ENCODE results near the gene MAP2K2. TPM values are rescaled to one million over a fixed set of nuclear protein-coding genes. Genes with fewer than 3 reads are reported as not detected.

Gene MAP2K2
- total RNA-seq, 1 donor from 2014 or later = 113 TPM

DNA sequence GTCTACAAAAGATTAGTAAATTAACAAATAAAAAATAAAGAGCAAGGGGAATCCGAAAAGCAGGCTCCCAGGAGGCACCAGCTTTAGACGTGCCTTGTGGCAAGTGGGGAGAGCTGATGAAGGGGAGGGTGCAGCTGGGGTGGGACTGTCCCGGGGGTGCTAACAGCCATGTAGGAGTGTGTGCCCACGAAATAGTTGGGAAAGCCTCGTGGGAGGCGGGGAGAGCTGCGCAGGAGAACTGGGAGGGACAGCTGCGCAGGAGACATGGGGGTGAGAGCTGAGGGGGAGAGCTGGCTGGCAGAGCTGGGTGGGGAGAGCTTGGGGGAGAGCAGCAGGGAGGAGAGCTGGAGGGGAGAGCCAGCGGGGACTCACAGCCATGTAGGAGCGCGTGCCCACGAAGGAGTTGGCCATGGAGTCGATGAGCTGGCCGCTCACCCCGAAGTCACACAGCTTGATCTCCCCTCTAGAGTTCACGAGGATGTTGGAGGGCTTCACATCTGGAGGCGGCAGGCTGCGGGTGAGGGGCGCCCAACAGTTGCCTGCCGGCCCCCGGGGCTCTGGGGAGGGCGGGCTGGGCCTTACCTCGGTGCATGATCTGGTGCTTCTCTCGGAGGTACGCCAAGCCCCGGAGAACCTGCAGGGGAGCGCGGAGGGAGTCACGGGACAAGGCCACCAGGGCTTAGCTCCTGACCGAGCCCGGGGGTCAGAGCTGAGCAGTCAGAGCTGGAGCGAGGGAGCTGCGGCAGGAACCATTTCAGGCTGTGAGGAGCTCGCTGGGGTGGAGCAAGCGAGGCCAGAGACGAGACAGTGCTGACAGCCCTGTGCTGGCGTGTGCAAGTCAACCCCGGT lies 23.1 kb downstream of the MAP2K2 start:
- DNase-seq (ENCODE audit: low read depth in 2 of 2) = no peak

DNA sequence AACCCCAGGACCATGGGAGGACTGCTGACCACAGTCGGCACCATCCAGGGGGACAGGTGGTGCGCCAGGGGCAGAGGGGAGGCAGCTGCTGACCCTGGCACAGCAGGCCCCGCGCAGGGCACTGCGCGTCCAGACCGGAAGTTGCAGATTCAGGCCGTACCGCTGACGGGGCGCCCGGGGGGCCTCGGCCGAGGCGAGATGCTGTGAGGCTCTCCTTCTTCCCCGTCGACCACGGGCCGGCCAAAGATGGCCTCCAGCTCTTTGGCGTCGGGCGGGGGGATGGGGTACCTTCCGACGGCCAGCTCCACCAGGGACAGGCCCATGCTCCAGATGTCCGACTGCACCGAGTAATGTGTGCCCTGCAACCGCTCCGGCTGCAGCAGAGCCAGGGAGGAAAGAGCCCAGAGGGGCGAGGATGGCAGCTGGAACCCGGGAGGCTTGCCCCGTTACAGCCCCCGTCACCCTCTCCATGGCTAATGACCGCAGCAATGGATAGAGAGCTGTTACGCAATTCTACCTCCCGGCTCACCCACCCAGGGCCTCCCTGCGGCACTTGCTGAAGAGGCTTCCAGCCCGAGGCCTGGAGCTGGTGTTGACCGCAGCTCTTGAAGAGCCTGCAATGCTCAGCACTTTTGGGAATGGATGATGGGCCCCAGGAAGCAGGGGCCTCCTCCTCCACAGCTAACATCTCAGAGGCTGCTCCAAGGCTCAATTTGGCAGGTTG lies 24.7 kb downstream of the MAP2K2 start:
- DNase-seq (ENCODE audit: low read depth in 2 of 2) = no peak

DNA sequence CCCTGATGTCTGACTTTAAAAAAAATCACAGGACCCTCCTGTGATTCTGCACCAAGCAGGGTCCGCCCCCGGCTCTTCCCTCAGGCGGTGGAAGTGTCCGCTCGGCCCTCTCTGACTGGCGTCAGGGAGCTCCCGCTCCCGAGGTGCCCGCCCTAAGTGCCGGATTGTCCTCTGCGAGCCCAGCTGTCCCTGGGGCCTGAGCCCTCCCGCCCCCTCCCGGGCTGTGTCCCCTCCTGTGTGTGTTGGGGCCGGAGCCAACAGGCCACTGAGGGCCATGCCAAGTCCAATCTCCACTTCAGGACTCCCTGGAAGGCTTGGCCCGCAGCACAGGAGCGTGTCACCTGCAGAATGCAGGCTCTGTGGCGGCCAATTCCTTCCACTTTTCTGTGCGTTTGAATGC lies 25.4 kb downstream of the MAP2K2 start:
- no peak for DNase-seq (ENCODE audit: low read depth in 2 of 2)

DNA sequence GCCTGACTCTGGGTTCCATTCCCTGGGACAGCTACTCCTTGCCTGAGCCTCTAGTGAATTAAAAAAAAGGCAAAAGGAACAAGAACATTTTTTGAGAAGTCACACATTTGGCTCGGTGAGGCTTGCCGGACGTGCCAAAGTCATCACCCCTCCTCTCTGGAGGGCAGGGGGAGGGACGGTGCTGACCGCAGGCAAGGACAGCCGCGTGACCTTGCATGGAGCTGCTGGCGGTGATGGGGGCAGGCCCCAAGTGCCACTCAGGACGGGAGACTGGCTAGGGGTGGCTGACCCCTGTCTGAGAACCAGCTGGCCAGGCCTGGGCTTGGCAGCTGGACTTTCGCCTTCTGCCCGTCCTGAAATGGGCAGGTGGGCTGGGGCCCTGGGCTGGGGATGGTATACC lies 26.4 kb downstream of the MAP2K2 start:
- no peak for DNase-seq (ENCODE audit: low read depth in 2 of 2)

DNA sequence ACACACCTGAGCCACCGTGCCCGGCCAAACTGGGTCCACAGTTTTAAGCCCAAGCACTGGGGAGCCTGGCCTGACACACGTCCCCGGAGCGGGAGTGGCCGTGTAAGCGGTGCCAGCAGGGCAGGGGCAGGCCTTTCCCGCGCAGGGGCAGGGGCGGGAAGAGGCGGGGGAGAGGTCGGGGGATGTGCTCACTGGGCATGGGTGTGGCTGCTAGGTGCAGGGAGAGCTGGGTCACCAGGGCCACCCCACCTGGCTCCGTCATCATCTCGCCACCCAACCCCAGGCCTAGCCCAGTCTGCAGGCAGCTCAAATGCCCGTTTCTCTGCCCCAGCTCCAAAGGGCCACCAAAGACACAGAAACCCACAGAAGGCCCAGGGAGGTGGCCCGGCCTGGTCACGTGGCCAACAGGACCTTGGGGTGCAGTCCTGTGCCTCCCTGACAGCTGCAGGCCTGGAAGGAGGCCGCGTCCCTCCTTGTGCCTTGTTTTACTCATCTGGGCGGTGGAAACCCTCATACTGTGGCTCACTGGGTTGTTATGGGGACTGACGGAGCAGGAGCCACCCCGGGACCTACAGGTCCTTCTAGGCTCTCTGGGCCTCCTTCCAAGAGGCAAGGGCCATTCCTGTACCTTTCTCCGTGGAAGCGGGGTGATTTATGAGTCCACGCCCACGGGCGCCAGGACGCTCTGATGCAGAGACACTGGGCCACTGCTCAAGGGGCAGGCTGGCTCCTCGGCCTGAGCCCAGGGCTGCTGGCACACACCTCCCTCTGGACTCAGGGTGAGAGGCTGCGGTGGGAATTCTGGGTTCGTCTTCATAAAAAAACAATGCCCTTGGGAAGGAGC lies 27.7 kb downstream of the MAP2K2 start:
- no peak for DNase-seq (ENCODE audit: low read depth in 2 of 2)

DNA sequence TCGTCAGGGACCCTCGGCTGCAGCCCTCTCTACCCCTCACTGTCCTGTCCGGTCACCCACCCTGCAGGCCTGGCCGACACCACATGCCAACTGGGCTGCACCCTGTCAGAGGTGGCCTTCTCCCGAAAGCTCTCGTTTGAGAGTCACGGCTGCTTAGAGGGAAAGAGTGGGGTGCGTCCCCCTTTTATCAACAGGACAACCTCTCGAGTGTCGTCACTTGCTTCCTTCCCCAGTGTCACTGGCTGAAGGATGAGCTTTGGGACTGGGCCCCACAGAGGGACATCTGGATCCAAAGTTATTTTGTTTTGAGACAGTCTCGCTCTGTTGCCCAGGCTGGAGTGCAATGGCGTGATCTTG lies 28.5 kb downstream of the MAP2K2 start:
- no peak for DNase-seq (ENCODE audit: low read depth in 2 of 2)

DNA sequence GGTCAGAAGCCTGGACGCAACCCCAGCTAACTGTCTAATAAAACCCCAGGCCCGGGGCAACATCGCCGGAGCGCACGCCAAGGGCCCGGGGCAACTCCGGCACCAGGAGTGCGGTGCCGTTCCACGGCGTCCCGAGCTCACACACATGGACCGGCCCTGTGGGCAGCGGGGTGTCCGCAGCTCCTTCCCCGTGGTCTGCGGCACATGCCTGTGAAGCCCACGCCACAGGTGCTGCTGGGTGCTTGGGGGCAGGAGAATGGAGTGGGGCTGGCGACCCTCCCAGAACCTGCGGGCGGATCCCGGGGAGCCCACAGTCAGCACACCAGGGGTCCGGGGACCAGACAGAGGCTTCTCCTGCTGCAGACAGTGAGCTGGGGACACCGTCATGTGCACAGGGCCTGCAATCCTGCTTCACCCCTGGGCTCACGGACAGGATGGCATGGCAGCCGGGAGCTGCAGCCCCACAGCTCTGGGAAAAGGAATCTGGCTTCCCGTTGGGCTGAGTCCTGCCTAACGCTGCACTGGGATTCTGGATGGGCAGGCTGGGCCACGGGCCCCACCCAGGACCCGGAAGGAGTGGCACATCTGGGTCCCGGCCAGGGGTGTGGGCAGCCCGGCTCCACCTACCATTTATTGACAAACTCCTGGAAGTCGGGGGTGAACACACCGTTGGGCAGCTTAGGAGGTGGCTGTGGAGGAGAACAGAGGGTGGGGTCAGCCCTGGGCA lies 29.0 kb downstream of the MAP2K2 start:
- no peak for DNase-seq (ENCODE audit: low read depth in 2 of 2)

DNA sequence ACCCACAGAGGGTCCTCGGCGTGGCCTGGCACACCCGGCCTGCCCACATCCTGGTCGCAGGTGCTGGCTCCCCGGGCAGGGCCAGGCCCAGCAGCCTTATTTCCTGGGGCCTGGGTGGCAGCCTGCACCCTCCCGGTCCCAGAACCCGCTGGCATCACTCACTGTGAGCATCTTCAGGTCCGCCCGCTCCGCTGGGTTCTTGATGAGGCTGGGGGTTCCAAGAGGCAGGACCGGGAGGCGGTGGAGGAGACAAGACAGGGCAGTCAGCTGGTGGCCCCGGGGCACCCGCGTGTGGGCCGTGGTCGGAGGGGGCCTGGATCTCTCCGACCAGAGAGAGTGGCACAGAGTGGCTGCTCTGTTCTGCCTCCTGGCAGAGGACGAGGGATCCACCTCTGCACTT lies 29.6 kb downstream of the MAP2K2 start:
- DNase-seq (ENCODE audit: low read depth in 2 of 2) = no peak

DNA sequence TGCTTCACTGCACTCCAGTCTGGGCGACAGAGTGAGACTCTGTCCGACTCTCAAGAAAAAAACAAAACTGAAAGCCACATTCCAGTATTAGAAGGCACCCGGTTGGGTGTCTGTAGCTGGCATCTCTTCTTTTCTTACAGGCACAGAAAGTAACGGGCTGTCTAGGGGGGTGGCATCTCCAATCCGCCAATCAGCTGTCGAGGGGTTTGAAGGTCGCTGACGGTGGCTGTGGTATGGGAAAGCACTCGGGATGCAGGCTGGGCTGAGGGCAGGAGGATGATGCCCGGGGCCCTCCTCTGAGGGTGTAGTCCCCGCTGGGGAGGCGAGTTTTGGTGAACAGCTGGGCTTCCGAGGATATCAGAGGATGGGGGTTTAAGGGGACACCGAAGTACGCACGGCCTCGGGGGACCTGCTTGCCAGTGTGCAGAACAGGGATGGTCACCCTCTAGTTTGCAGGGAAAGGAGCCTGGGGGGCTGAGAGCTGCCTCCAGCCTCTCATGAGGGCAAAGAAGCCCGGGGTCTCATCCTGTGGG lies 30.2 kb downstream of the MAP2K2 start:
- DNase-seq (ENCODE audit: low read depth in 2 of 2) = no peak

DNA sequence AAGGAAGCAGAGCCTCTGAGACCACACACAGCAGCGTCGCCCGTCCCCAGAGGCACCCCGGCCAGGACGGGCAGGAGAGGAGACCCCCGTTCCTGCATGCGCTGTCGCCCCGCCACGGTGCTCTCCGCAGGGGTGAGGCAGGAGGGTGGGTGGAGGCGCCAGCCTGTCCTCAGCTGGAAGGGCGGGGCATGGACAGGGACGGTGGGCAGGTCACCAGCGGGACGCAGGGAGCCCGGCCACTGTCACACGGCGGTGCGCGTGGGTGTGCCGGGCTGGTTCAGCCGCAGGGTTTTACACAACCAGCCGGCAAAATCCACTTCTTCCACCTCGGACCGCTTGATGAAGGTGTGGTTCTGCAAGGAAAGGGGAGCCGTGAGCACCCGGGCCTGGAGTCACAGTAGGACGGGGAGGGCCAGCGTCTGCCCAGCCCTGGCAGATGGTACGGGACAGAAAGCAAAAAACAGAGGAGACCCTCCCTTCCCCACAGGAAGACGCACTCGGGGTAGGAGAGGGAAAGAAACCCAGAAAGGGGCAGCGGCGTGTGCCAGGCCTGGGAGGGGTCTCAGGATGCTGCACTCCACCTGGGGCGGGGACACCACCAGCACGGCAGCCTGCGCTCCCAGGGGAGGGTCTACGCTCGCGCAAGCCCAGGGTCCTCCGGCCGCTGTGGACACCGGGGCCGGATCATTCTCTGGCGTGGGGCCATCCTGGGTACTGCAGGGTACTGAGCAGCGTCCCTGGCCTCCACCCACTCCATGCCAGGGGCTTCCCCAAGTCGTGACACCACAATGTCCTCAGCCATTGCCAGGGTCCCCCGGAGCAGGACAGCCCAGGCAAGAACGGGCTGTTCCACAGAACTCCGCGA lies 33.3 kb downstream of the MAP2K2 start:
- DNase-seq (ENCODE audit: low read depth in 2 of 2) = no peak

DNA sequence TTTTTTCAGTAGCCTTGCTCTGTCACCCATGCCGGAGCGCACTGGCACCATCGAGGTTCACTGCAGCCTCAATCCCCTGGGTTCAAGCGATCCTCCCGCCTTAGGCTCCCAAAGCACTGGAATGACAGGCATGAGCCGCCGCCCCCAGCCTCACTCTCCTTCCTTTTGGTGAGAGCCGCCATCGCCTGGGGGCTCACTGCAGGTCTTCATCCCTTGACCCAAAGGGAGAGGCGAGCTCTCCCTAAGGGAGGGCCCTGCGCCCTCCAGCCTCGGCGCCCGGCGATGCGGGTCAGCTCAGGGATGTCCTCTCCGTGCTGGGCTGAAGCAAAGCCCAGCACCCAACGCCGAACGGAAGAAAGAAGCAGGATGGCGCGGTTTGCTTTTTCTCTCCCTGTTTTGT lies 34.0 kb downstream of the MAP2K2 start:
- no peak for DNase-seq (ENCODE audit: low read depth in 2 of 2)

DNA sequence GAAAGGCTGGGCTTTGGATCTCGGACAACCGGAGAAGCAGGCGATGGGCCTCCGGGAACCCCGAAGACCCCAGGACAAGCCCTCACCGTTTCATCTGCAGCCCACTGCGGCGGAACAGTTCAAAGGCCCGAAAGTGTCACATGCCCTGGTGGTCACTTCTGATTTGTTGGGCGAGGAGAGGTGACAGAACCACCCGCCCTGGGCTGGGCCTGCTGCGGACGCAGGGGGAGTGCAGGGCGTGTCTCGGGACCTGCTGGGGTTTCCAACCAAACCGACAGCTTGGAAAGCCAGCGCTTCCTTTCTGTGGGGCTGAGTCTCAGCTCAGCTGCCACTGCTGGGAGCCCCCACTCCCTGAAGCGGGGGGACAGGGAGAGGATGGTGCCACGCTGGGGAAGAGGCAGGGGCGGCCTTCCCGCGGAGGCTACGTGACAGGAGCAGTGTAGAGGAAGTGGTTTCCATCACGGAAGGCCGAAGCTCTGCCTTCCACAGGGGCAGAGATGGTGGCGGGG lies 34.5 kb downstream of the MAP2K2 start:
- no peak for DNase-seq (ENCODE audit: low read depth in 2 of 2)

DNA sequence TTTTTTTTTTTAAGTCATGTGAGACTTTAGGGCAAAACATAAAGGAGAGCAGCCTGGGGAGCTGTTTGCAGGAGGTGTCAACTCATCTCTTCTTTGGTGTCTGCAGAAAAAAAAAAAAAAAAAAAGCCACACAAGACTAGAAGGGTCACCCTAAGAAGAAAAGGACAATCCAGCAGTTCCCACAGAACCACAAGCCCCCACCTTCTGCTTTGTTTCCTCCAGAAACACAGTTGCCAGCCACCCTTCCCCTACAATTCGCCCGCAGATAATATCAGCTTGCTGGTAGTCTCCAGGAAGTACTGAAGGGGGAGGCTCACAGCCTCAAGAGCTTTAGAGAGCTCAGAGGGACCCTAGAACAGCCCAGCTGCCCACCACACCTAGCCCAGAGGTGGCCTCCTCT lies 34.9 kb downstream of the MAP2K2 start:
- no peak for DNase-seq (ENCODE audit: low read depth in 2 of 2)

DNA sequence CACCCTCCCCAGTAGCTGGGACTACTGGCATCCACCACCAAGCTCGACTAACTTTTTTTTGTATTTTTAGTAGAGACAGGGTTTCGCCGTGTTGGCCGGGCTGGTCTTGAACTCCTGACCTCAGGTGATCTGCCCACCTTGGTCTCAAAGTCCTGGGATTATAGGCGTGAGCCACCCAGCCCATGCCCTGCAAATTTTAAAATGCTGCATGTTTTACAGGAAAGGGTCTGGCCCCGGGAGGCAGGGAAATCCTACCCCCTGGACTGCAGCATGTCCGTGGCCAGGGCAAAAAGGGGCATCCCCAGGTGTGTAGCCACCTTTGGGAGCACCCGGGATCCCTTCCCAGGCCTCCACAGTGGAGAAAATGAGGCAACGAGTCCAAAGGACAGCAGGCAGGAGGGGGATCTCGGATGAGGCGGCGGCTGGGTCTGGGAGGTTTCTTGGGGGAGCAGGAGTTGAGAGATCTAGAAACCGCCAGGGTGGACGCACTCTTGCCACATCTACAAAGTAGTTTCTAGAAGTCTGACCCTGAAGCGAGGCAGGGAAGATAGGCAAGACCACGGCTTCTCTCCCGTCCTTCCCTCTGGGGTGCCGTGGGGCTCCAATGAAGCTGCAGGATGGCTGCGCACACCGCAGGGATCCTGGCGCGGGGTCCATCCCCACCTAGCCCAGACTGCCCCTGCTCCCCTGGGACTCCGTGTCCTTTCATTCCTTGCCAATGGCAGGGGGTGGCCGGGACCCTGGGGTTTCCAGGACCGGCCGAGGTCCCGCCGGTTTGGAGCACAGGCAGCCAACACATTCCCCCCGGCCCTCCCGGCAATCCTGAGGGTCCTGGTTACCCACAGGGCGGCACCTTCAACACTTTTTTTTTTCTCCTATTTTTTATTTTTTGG lies 35.9 kb downstream of the MAP2K2 start:
- no peak for DNase-seq (ENCODE audit: low read depth in 2 of 2)

DNA sequence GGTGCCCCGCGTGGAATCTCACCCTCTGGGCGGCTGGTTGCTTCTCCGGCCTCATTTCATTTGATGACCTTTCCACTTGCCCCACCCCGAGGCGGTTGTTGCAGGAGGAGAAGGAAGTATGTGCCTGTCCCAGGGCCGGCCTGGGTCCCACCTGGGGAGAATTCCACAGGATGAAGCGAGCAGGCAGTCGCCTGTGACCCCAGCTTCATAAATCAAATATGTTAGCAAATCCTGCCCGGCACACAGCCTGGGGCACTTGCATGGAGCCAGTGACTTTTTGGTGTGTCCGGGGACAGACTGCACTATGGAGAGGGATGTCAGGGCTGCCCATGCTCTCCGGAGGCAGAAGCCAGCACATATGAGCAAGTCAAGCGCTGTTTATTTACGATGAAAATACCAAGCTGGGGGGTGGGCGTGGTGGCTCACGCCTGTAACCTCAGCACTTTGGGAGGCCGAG lies 37.5 kb downstream of the MAP2K2 start:
- DNase-seq (ENCODE audit: low read depth in 2 of 2) = no peak

DNA sequence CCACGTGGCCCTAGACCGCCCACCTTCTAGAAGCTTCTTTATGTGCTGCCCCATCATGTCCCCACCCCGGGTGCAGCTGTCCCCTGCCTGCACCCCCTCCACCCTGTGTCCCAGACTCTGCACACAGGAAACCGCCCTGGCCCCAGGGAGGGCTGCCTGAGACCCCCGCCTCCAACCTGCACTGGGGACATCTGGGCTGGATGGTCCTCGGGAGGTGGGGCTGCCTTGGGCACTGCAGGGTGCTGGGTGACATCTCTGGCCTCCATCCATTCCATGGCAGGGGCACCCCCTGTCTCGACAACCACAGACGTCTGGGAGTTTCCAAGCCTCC lies 39.4 kb downstream of the MAP2K2 start:
- DNase-seq (ENCODE audit: low read depth in 2 of 2) = no peak

DNA sequence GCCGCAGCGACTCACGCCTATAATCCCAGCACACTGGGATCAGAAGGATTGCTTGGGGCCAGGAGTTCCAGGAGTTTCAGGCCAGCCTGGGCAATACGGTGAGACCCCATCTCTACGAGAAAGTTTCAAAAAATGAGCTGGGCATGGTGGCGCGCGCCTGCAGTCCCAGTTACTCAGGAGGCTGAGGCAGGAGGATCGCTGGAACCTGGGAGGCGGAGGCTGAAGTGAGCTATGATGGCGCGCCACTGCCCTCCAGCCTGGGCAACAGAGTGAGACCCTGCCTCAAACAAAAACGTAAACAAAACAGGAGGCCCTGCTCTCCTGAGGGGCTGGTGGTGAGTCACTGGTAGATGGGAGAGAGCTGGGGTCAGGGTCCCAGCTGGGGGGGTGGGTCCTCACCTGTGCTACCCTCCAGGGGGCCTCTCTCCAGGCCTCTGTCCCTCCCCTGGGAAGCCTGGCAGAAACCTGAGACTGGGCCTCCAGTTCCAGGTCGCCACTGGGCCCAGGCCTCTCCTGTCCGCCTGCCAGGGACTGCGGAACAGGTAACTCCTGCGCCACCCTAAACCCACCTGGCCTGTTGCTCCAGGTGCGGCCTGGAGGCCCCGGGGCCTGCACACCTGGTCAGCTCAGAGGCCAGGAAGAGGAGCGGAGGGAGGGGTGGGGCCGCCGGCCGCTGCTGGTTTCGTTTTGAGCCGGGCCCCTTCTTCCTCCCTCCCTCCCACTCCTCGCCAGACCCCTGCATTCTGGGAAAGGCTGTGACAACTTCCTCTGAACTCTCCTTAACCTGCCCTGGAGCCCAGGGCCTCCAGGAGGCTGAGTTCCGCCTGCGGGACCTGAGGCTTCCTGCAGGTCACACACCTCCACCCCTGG lies 40.0 kb downstream of the MAP2K2 start:
- DNase-seq (ENCODE audit: low read depth in 2 of 2) = no peak

DNA sequence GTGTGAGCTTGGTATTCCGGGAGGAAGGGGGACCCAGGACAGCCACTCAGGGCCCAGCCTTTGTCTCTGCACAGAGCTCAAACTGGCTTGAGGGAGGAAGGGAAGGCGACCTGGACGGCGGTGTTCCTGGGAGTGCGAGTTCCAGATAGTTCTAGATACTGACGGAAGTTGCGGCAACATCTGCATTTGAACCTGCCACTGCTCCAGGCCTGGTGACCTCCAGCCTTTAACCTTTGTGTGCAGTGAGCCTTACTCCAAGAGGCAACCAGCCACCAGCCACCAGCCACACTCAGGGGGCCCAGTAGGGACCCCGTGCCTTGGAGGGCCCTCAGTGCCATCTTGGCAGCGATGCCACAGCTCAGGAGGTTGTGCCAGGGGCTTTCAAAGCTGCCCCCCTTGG lies 41.8 kb downstream of the MAP2K2 start:
- DNase-seq (ENCODE audit: low read depth in 2 of 2) = no peak
